Hematopoietic multipotent progenitor cell treated with erythropoietin and hydrocortisone succinate and interleukin-3 and kit ligand, for 4 days (in vitro differentiated cells): ENCODE measurements around the gene PCBP3.

Experiments used
- DNase-seq: peaks from one replicate; pipeline ENCODE4 v3.0.0-alpha.2; 2015

Gene PCBP3

GRCh38 chr21:45832741-45833235 is 189.3 kb downstream of the PCBP3 start:
- DNase-seq = peak; percentile 29

- no peak for DNase-seq
Measured at GRCh38 chr21:45833414-45833813, 189.9 kb downstream of the PCBP3 start.

- no peak for DNase-seq
Measured at GRCh38 chr21:45834026-45834715, 190.6 kb downstream of the PCBP3 start.

- no peak for DNase-seq
Measured at GRCh38 chr21:45834821-45835293, 191.3 kb downstream of the PCBP3 start.

GRCh38 chr21:45835301-45836267 is 192.1 kb downstream of the PCBP3 start:
- DNase-seq = no peak

GRCh38 chr21:45836268-45836655 is 192.7 kb downstream of the PCBP3 start:
- no peak for DNase-seq

GRCh38 chr21:45836694-45837670 is 193.5 kb downstream of the PCBP3 start:
- no peak for DNase-seq

- DNase-seq = no peak
Measured at GRCh38 chr21:45837936-45838335, 194.4 kb downstream of the PCBP3 start.

GRCh38 chr21:45838634-45839033 is 195.1 kb downstream of the PCBP3 start:
- no peak for DNase-seq

GRCh38 chr21:45839274-45839673 is 195.7 kb downstream of the PCBP3 start:
- no peak for DNase-seq

GRCh38 chr21:45841033-45841432 is 197.5 kb downstream of the PCBP3 start:
- DNase-seq = no peak

- DNase-seq = no peak
Measured at GRCh38 chr21:45843426-45843825, 199.9 kb downstream of the PCBP3 start.

- no peak for DNase-seq
Measured at GRCh38 chr21:45844181-45844580, 200.7 kb downstream of the PCBP3 start.

GRCh38 chr21:45845063-45845769 is 201.7 kb downstream of the PCBP3 start:
- no peak for DNase-seq

- DNase-seq = no peak
Measured at GRCh38 chr21:45845770-45846090, 202.2 kb downstream of the PCBP3 start.

GRCh38 chr21:45846373-45847160 is 203.0 kb downstream of the PCBP3 start:
- DNase-seq = no peak

GRCh38 chr21:45847870-45848269 is 204.3 kb downstream of the PCBP3 start:
- DNase-seq = no peak

- no peak for DNase-seq
Measured at GRCh38 chr21:45848331-45848730, 204.8 kb downstream of the PCBP3 start.

- no peak for DNase-seq
Measured at GRCh38 chr21:45848805-45849204, 205.3 kb downstream of the PCBP3 start.

- no peak for DNase-seq
Measured at GRCh38 chr21:45849651-45850050, 206.1 kb downstream of the PCBP3 start.

GRCh38 chr21:45850181-45850580 is 206.7 kb downstream of the PCBP3 start:
- no peak for DNase-seq
